Testis (tissue), 5 donors: ENCODE results near the gene MDFIC. TPM values are rescaled to one million over a fixed set of nuclear protein-coding genes. Genes with fewer than 3 reads are reported as not detected.

Experiments used
- DNase-seq: peaks from one replicate; pipeline ENCODE4 v3.0.0-alpha.2; 2019
- H3K27ac ChIP-seq, 2 donors: fragments of 200-600 bp; sonication (generic); one replicate each; pipeline ENCODE4 v1.5.1; 2019
- H3K27me3 ChIP-seq: fragments of 200-600 bp; sonication (generic); one replicate; pipeline ENCODE4 v1.5.1; 2019
- H3K36me3 ChIP-seq: fragments of 200-600 bp; sonication (generic); one replicate; pipeline ENCODE4 v1.5.1; 2017; ENCODE audit warnings: low read depth; ENCODE audit errors: missing control alignments
- H3K4me1 ChIP-seq: fragments of 200-600 bp; sonication (generic); one replicate; pipeline ENCODE4 v1.5.1; 2019
- H3K4me3 ChIP-seq, 2 donors: fragments of 200-600 bp; sonication (generic); one replicate each; pipeline ENCODE4 v1.5.1; 2017 to 2019
- H3K9me3 ChIP-seq: fragments of 200-600 bp; sonication (generic); one replicate; pipeline ENCODE4 v1.5.1; 2017
- CTCF ChIP-seq, 3 experiments: fragments of 450-650 bp in 2 of 3; fragments of 200-600 bp in 1 of 3; sonication (generic) in 1 of 3; IDR thresholded peaks; one replicate each; pipeline ENCODE4 v1.5.1; 2016 to 2019; ENCODE audit warnings: antibody characterized with exemption in 3 of 3, mild to moderate bottlenecking in 2 of 3, moderate library complexity in 1 of 3
- POLR2A ChIP-seq: fragments of 450-650 bp; IDR thresholded peaks from one replicate; pipeline ENCODE4 v1.6.1; 2017; ENCODE audit warnings: antibody characterized with exemption, mild to moderate bottlenecking, moderate library complexity
- WGBS, 2 donors: methylation state at CpG; one replicate each; pipeline ENCODE4 v1.1.5; 2018; 5-methylcytosine and 5-hydroxymethylcytosine counted together
- intact Hi-C: fragments of 100-400 bp; cut with DNase I; formaldehyde crosslinking; loops from one replicate; pipeline ENCODE4 v1.15.1; 2023; ENCODE audit warnings: low total_unique reads
- long read RNA-seq, 2 donors: transcript quantifications; one replicate each; lab custom pipeline, GENCODE V29; 2026
- polyA plus RNA-seq: library from polyadenylated mRNA; stranded (reverse); fragments of 350-450 nt; fragmentation: Illumina TruSeq; extraction: RNeasy Lipid Tissue Mini Kit (QIAGEN cat#74804); gene quantifications from one replicate; pipeline ENCODE4 v1.2.3, GENCODE V29; 2014; ENCODE audit warnings: low read depth, low replicate concordance; ENCODE audit not compliant: insufficient read depth
- total RNA-seq, 2 donors: library from RNA; depleted of rRNA; stranded (reverse); fragments of >200 nt; gene quantifications; one replicate each; pipeline ENCODE4 v1.2.3, GENCODE V29; 2016

The MDFIC gene
- total RNA-seq (1 to 10 TPM; 5.8 to 6.1 TPM), polyA plus RNA-seq (7.6 TPM)
- long read RNA-seq, donor 1, full-length matches to known transcripts = 2 of 2 reads
- long read RNA-seq, donor 1, partial matches to known transcripts = 0 of 2 reads
- long read RNA-seq, donor 1, other reads (novel, unspliced or antisense) = 0 of 2 reads
- long read RNA-seq, donor 2, full-length matches to known transcripts = 1 of 1 reads
- long read RNA-seq, donor 2, partial matches to known transcripts = 0 of 1 reads
- long read RNA-seq, donor 2, other reads (novel, unspliced or antisense) = 0 of 1 reads

GRCh38 chr7:114922026-114922651 lies at the start of gene MDFIC:
MDFIC (plus strand) TSS chr7:114922094; CDS start chr7:114923034, 940 bp downstream.
- intact Hi-C loops = no loop called here
- Histone ChIP-seq H3K27ac (peak within 1 kb of the TSS; percentile 73 to 76), H3K9me3 (no peaks in the 10 kb centered on the region), H3K27me3 (no peaks in the 10 kb centered on the region), H3K4me1 (peaks cover 3% of the 10 kb centered on the region), H3K4me3 (peak within 1 kb of the TSS; percentile 65 to 88), H3K36me3 (no peaks in the 10 kb centered on the region)
- WGBS, 2 donors = 0 to 1% methylated on average over 30 to 48 of the region's 55 CpGs
- peak; percentile 18 for DNase-seq
- TF ChIP-seq CTCF (IDR thresholded peaks at IDR 0.05) (no peak), POLR2A (no peak)

- no peak overlapping the region for H3K27ac ChIP-seq
- no peak for DNase-seq
- TF ChIP-seq CTCF (IDR thresholded peaks at IDR 0.05) (no peak), POLR2A (no peak)
- no peaks in the 10 kb centered on the region for H3K36me3 ChIP-seq
- H3K4me3 ChIP-seq = no peak overlapping the region
- H3K9me3 ChIP-seq = no peaks in the 10 kb centered on the region
- H3K4me1 ChIP-seq = no peaks in the 10 kb centered on the region
- H3K27me3 ChIP-seq = no peaks in the 10 kb centered on the region
- intact Hi-C loops = no loop called here
- WGBS, 2 donors = 86 to 91% methylated on average over 1 of the region's 1 CpG
Measured at GRCh38 chr7:114874170-114874569, 47.7 kb upstream of the MDFIC start.

- no peaks in the 10 kb centered on the region for H3K4me1 ChIP-seq
- H3K9me3 ChIP-seq = no peaks in the 10 kb centered on the region
- intact Hi-C loops = no loop called here
- no peaks in the 10 kb centered on the region for H3K27me3 ChIP-seq
- no peak overlapping the region for H3K4me3 ChIP-seq
- no peak for DNase-seq
- H3K36me3 ChIP-seq = no peaks in the 10 kb centered on the region
- H3K27ac ChIP-seq = no peak overlapping the region
- TF ChIP-seq CTCF (IDR thresholded peaks at IDR 0.05) (no peak), POLR2A (no peak)
Measured at GRCh38 chr7:114875186-114875585, 46.7 kb upstream of the MDFIC start.

- Histone ChIP-seq H3K36me3 (no peaks in the 10 kb centered on the region), H3K27me3 (no peaks in the 10 kb centered on the region), H3K4me1 (no peaks in the 10 kb centered on the region), H3K4me3 (no peak overlapping the region), H3K27ac (no peak overlapping the region), H3K9me3 (no peaks in the 10 kb centered on the region)
- WGBS, 2 donors = 56 to 69% methylated on average over 1 of the region's 1 CpG
- intact Hi-C loops = no loop called here
- no peak for TF ChIP-seq CTCF (IDR thresholded peaks at IDR 0.05)
- TF ChIP-seq POLR2A = no peak
- no peak for DNase-seq
Measured at GRCh38 chr7:114879554-114879953, 42.3 kb upstream of the MDFIC start.

- H3K27ac ChIP-seq = no peak overlapping the region
- no peak for TF ChIP-seq CTCF (IDR thresholded peaks at IDR 0.05)
- TF ChIP-seq POLR2A = no peak
- intact Hi-C loops = no loop called here
Measured at GRCh38 chr7:114885836-114886235, 36.1 kb upstream of the MDFIC start.

More at GRCh38 chr7:114885836-114886235, 36.1 kb upstream of the MDFIC start:
- DNase-seq = no peak
- Histone ChIP-seq H3K9me3 (no peaks in the 10 kb centered on the region), H3K4me1 (no peaks in the 10 kb centered on the region), H3K4me3 (no peak overlapping the region), H3K27me3 (no peaks in the 10 kb centered on the region), H3K36me3 (no peaks in the 10 kb centered on the region)
